ENCODE data around the gene PLCH1.

GRCh38 chr3:155739154-155739553, 5.7 kb downstream of the PLCH1 start:
- TF ChIP-seq CTCF (conservative IDR thresholded peaks at IDR 0.05), result no peak; the same call in 1 of the 2 replicates
- TF ChIP-seq EZH2 (IDR thresholded peaks at IDR 0.05; ENCODE audit: low read depth), result no peak
